ENCODE results near the gene TENT4B.

DNA sequence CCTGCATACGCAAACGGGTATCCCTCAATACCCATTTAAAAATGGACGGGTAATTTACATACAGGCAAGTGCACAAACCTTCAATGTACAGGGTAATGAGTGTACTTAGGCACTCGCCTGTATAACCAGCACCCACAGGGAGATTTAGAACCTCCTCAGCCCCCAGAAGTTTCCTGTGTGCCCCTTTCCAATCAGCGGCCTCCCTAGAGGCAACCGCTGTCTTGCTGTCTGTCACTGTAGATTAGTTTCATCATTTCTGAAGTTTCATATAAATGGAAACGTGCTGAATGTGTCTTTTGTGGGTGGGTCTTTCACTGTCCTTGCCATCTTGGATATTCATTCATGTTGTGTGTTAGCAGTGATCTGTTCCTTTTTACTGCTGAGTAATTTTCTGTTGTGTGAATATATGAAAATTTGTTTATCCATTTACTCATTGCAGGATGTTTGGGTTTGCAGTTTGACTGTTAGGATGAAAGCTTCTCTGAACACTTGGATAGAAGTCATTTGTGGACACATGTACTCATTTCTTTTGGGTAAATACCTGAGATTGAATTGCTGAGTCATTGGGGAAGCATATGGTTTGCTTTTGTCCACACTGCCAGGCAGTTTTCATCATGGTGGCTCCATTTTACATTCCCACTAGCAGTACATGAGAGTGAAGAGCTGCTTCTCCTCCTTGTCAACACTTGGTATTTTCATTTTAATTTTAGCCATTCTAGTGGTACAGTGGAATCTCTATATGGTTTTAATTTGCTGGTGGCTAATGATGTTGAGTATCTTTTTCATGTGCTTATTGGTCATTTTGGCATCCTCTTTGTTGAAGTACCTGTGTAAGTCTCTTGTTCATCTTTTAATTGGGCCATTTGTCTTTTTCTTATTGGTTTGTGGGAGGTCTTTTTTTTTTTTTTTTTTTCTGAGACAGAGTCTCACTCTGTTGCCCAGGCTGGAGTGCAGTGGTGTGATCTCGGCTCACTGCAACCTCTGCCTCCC, 111.1 kb downstream of the TENT4B start:
- TF ChIP-seq EZH2 (IDR thresholded peaks at IDR 0.05; ENCODE audit: borderline replicate concordance) (no peak), EZH2phosphoT487 (IDR thresholded peaks at IDR 0.05; ENCODE audit: low read depth, severe bottlenecking, unreplicated experiment) (no peak)

All from hepatocyte (in vitro differentiated cells).